HUES6 (cell line): ENCODE data around the gene DSG1.
"Not testable (repeated sequence)": the region's sequence is repeated elsewhere in the genome, so short reads cannot be mapped to it uniquely, and the experiment has no call there.

Experiments used
- H3K27ac ChIP-seq: 2 replicates; pipeline ENCODE4 v1.7.0; 2013; ENCODE audit warnings: low read depth, mild to moderate bottlenecking, low read length, inconsistent platforms
- H3K27me3 ChIP-seq: 2 replicates; pipeline ENCODE4 v1.6.1; 2013; ENCODE audit warnings: low read length; ENCODE audit not compliant: control insufficient read depth, insufficient read depth
- H3K36me3 ChIP-seq: 2 replicates; pipeline ENCODE4 v1.6.1; 2013; ENCODE audit warnings: low read length; ENCODE audit not compliant: control insufficient read depth, insufficient read depth
- H3K4me1 ChIP-seq: 2 replicates; pipeline ENCODE4 v1.6.1; 2013; ENCODE audit warnings: low read length; ENCODE audit not compliant: control insufficient read depth, insufficient read depth
- H3K4me3 ChIP-seq: 2 replicates; pipeline ENCODE4 v1.5.1; 2013; ENCODE audit warnings: low read depth, low read length
- H3K9ac ChIP-seq: one replicate; pipeline ENCODE4 v1.6.1; 2013; ENCODE audit warnings: mild to moderate bottlenecking, low read length
- H3K9me3 ChIP-seq: 2 replicates; pipeline ENCODE4 v1.6.1; 2013; ENCODE audit warnings: low read depth, low read length; ENCODE audit not compliant: control insufficient read depth, insufficient read depth

The DSG1 gene

DNA sequence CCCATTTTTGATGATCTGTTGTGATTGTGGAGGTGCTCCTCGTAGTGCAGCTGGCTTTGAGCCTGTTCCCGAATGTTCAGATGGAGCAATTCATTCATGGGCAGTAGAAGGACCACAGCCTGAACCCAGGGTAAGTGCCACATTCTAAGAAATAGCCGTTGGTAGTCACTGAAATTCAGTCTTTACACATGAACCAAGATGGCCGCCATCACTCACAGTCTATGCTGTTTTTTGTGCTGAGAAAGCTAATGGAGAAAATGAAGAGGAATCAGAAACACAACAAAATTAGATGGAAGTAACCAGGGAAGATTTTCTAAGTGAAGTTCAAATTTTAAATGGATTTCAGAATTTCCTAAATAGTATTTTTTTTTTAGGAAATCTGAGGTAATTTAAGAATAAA lies 25.5 kb downstream of the DSG1 start:
- H3K9ac ChIP-seq: no peak overlapping the region
- no peak overlapping the region for H3K27ac ChIP-seq
- H3K4me1 ChIP-seq: no peaks in the 10 kb centered on the region
- no peak overlapping the region for H3K4me3 ChIP-seq
- no peaks in the 10 kb centered on the region for H3K27me3 ChIP-seq
- no peaks in the 10 kb centered on the region for H3K9me3 ChIP-seq
- H3K36me3 ChIP-seq: no peaks in the 10 kb centered on the region

DNA sequence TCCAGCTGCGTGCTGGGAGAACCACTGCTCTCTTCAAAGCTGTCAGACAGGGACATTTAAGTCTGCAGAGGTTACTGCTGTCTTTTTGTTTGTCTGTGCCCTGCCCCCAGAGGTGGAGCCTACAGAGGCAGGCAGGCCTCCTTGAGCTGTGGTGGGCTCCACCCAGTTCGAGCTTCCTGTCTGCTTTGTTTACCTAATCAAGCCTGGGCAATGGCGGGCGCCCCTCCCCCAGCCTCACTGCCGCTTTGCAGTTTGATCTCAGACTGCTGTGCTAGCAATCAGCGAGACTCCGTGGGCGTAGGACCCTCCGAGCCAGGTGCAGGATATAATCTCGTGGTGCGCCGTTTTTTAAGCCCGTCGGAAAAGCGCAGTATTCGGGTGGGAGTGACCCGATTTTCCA lies 35.4 kb downstream of the DSG1 start:
- peaks cover 17% of the 10 kb centered on the region for H3K9me3 ChIP-seq
- H3K4me3 ChIP-seq, H3K27me3 ChIP-seq, H3K9ac ChIP-seq, H3K27ac ChIP-seq, H3K36me3 ChIP-seq, H3K4me1 ChIP-seq: not testable (repeated sequence)

DNA sequence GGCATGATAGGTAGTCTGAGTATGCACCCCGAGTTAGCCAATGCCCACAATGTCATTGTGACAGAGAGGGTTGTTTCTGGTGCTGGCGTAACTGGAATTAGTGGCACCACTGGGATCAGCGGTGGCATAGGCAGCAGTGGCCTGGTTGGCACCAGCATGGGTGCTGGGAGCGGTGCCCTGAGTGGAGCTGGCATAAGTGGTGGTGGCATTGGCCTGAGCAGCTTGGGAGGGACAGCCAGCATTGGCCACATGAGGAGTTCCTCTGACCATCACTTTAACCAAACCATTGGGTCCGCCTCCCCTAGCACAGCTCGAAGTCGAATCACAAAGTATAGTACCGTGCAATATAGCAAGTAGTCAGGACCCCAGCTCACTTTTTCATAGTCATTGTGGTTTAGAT lies 37.0 kb downstream of the DSG1 start:
- Histone ChIP-seq H3K36me3 (no peaks in the 10 kb centered on the region), H3K9ac (no peak overlapping the region), H3K27ac (no peak overlapping the region), H3K4me1 (no peaks in the 10 kb centered on the region), H3K9me3 (peaks cover 17% of the 10 kb centered on the region), H3K4me3 (no peak overlapping the region), H3K27me3 (no peaks in the 10 kb centered on the region)

DNA sequence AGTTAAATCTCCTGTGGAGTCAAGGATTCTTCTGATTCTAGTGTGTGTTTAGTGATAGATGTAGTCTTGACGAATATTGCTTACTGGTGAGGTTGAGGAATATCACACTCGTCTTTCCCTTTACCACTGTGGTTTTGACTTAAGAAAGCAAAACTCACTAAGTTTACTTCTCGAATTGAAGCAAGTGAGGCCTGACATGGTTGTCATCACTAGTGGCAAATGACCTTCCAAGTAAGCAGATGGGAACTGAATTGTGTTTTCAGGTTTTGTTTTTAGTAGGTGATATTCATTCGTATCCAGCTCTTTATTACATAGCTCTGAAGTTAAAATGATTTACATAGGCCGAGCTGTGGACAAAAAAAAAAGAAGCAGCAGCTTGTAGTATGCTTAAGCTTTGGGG lies 38.1 kb downstream of the DSG1 start:
- no peaks in the 10 kb centered on the region for H3K36me3 ChIP-seq
- no peak overlapping the region for H3K27ac ChIP-seq
- H3K4me1 ChIP-seq: no peaks in the 10 kb centered on the region
- no peaks in the 10 kb centered on the region for H3K27me3 ChIP-seq
- no peak overlapping the region for H3K9ac ChIP-seq
- H3K4me3 ChIP-seq: no peak overlapping the region
- peaks cover 24% of the 10 kb centered on the region for H3K9me3 ChIP-seq

DNA sequence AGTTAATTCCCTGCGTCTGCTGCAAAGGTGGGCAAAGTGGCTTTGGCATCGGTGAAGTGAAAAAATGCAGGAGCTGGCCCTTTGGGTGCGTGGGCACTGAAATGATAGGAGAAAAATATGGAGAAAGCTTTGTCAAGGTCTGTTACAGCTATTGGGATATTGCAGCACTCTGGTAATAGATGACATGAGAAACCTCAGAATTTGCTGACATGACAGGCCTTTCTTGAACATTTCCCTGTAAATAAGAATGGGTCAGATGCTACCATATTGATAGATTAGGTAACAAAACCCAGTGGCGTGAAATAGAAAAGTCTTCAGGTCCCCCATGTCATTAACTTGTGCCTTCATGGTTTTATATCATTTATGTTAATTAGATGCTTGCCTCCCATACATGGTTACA lies 46.2 kb downstream of the DSG1 start:
- H3K4me3 ChIP-seq: no peak overlapping the region
- no peak overlapping the region for H3K9ac ChIP-seq
- no peaks in the 10 kb centered on the region for H3K36me3 ChIP-seq
- peaks cover 11% of the 10 kb centered on the region for H3K9me3 ChIP-seq
- H3K27ac ChIP-seq: no peak overlapping the region
- H3K27me3 ChIP-seq: no peaks in the 10 kb centered on the region
- H3K4me1 ChIP-seq: no peaks in the 10 kb centered on the region

DNA sequence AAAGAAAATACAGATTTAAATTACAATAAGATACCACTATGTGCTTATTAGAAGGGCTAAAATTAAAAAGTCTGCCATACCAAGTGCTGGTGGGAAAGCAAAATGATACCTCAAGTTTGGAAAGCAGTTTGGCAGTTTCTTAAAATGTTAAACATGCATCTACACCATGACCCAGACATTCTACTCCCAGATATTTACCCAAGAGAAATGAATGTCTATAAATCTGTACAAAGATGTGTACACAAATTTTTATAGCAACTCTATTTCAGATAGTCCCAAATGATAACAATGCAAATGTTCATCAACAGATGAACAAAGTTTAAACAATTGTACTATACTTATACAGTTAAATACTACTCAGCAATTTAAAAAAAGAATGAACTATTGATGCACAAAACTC lies 51.5 kb downstream of the DSG1 start:
- H3K9ac ChIP-seq: no peak overlapping the region
- no peak overlapping the region for H3K4me3 ChIP-seq
- no peak overlapping the region for H3K27ac ChIP-seq
- no peaks in the 10 kb centered on the region for H3K4me1 ChIP-seq
- H3K27me3 ChIP-seq: no peaks in the 10 kb centered on the region
- no peaks in the 10 kb centered on the region for H3K9me3 ChIP-seq
- H3K36me3 ChIP-seq: no peaks in the 10 kb centered on the region

DNA sequence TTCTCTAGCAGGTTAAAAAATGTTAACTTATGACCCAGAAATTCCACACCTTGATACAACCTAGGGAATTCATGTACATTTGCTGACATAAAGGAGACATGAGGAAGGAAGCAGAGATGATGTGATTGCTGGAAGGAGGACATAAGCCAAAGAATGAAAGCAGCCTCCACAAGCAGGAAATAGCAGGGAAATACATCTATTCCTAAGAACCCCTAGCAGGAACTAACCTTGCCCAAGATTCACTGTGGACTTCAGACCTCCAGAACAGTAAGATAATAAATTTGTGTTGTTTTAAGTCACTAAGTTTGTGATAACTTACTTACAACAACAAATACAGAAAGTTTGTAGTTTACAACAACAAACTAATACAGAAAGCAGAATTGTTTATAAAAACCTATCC lies 54.0 kb downstream of the DSG1 start:
- H3K27me3 ChIP-seq: no peaks in the 10 kb centered on the region

DNA sequence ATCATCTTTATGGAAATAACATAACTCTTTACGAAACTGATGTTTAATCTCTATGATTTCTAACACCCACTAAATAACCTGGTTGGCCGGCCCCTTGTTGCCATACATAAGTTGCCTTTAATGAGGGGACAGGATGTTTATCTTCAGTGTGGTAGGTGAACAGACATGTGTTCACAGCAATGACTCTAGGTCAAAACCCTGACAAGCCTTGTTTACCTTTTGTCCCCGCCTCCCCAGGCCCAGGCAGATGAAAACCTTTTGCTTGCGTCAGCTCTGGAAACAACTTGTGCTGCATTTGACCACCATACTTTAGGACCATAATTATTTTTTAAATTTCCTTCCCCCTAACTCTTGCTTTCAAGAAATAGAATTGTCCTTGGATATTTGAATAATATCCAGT lies 55.7 kb downstream of the DSG1 start:
- no peaks in the 10 kb centered on the region for H3K9me3 ChIP-seq
- no peaks in the 10 kb centered on the region for H3K27me3 ChIP-seq
- no peak overlapping the region for H3K9ac ChIP-seq
- no peak overlapping the region for H3K27ac ChIP-seq
- no peaks in the 10 kb centered on the region for H3K4me1 ChIP-seq
- H3K4me3 ChIP-seq: no peak overlapping the region
- no peaks in the 10 kb centered on the region for H3K36me3 ChIP-seq

More for the DNA sequence above, 54.0 kb downstream of the DSG1 start:
- Histone ChIP-seq H3K27ac (no peak overlapping the region), H3K9me3 (no peaks in the 10 kb centered on the region), H3K4me1 (no peaks in the 10 kb centered on the region), H3K36me3 (no peaks in the 10 kb centered on the region), H3K4me3 (no peak overlapping the region), H3K9ac (no peak overlapping the region)

DNA sequence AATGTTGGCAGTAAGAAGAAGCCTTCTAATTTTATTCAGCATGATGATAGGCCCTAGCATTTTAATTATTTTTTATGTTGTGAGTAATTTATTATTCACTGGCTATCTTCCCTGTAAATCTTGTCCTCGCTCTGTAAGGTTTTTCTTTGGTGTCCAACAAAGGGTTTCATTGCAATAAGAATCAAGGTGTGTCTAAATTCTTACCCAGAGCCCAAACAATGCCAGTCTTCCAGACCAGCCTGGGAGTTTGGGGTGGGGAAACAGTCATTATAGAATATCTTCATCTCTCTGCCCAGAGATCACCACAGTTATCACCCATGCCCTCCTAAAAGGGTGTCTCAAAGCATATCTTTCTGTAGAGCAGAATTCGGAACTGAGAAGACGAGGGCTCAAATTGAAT lies 58.5 kb downstream of the DSG1 start, which contains the start of gene DSG4:
Gene DSG4, plus strand, starts transcription at position 301 of the 400 bp plus-strand sequence. CDS start 135 bp downstream, outside the sequence.
- Histone ChIP-seq H3K4me3 (no peak within 1 kb of the TSS), H3K9me3 (no peaks in the 10 kb centered on the region), H3K4me1 (no peaks in the 10 kb centered on the region), H3K36me3 (no peaks in the 10 kb centered on the region), H3K9ac (no peak within 1 kb of the TSS), H3K27ac (no peak within 1 kb of the TSS), H3K27me3 (no peaks in the 10 kb centered on the region)

DNA sequence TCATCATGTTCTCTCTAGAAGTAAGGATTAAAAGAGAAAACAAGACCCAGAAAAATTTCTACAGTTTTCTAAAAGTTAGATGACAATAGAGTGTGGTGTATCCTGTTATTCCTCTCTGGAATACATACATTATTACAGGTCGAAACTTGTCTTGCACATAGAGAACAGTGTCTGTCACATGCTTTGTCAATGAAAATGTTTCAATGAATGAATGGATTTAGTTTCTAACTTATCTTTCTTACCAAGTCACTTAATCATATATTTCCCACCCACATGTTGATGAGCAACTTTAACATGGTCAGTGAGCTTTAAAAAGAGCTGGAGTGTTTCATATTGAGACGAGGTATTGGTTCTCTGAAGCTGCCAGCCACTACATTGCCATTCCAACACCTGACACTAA lies 63.0 kb downstream of the DSG1 start:
- Histone ChIP-seq H3K27me3 (no peaks in the 10 kb centered on the region), H3K4me3 (no peak overlapping the region), H3K9ac (no peak overlapping the region), H3K36me3 (no peaks in the 10 kb centered on the region), H3K27ac (no peak overlapping the region), H3K9me3 (no peaks in the 10 kb centered on the region), H3K4me1 (no peaks in the 10 kb centered on the region)

DNA sequence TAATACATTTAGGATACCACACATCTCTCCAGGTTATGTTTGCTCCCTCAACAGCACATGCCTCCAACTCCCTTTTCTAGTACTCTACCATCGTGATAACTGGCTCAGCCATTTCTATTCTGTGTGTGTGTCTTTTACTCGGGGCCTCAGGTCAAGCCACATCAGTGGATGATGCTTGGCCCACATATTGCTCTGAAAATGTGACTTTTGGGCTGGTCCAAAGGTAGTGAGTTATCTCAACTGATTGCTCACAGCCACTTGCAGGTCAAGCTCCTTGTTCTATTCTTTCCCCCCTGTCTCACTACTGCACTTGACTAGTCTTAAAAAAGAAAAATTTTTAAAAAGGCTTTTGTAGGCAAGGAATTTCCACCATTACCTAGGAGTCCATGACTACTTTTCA lies 64.1 kb downstream of the DSG1 start:
- Histone ChIP-seq H3K4me1 (no peaks in the 10 kb centered on the region), H3K4me3 (no peak overlapping the region), H3K9ac (no peak overlapping the region), H3K27ac (no peak overlapping the region), H3K36me3 (no peaks in the 10 kb centered on the region), H3K27me3 (no peaks in the 10 kb centered on the region), H3K9me3 (no peaks in the 10 kb centered on the region)

DNA sequence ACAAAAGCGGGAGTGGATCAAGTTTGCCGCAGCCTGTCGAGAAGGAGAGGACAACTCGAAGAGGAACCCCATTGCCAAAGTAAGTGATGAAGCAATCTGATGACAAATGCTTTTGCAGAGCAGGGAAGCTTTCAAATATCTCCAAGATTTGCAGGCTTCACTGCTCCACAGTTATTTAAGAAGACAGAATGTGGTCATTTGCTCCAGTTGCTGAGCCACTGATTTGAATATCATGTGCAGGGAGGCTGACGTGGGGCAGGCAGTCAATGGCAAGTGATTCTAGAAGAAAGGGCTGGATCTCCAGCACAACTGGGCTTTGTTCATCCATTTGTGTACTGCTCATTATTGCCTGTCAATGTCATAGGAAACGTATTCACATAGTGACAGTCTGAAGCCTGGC lies 68.8 kb downstream of the DSG1 start:
- H3K4me3 ChIP-seq: no peak overlapping the region

More for the DNA sequence above, 68.8 kb downstream of the DSG1 start:
- Histone ChIP-seq H3K9me3 (no peaks in the 10 kb centered on the region), H3K9ac (no peak overlapping the region), H3K4me1 (peaks cover 5% of the 10 kb centered on the region), H3K36me3 (no peaks in the 10 kb centered on the region), H3K27ac (no peak overlapping the region), H3K27me3 (no peaks in the 10 kb centered on the region)
